NB4 (cell line): ENCODE data around the gene REXO1.

Experiments
- DNase-seq: peaks from one replicate; pipeline ENCODE4 v3.0.0; 2010; ENCODE audit warnings: low read depth
- H3K4me3 ChIP-seq: one replicate; pipeline ENCODE4 v1.5.1; 2011; ENCODE audit warnings: mild to moderate bottlenecking, low read depth, low read length, moderate library complexity
- CTCF ChIP-seq: IDR thresholded peaks from one replicate; pipeline ENCODE4 v1.5.1; 2012; ENCODE audit warnings: low read depth, low read length
- MAX ChIP-seq: IDR thresholded peaks from 2 replicates; pipeline ENCODE4 v1.6.1; 2011; ENCODE audit warnings: low read depth, low read length
- MYC ChIP-seq: IDR thresholded peaks from 2 replicates; pipeline ENCODE4 v1.6.1; 2011; ENCODE audit warnings: low read depth, low read length
- POLR2A ChIP-seq: IDR thresholded peaks from 2 replicates; pipeline ENCODE4 v1.6.1; 2011; ENCODE audit warnings: mild to moderate bottlenecking; ENCODE audit not compliant: insufficient read length; ENCODE audit errors: extremely low read depth

Gene REXO1

DNA sequence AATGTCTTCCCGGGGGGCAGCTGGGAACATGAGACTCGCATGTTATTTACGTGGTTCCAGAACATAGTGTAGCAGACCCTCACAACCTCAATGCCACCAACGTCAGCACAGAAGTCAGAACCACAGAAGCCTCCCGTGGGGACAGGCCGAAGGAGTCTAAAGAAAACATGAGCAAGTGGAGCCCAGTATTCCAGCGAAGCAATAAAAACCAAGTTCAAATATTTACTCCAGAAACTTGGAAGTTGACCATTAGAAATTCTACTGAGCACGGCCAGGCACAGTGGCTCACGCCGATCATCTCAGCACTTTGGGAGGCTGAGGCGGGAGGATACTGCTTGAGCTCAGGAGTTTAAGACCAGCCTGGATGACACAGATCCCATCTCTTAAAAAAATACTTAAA is 18.3 kb downstream of the REXO1 start:
- DNase-seq = no peak

DNA sequence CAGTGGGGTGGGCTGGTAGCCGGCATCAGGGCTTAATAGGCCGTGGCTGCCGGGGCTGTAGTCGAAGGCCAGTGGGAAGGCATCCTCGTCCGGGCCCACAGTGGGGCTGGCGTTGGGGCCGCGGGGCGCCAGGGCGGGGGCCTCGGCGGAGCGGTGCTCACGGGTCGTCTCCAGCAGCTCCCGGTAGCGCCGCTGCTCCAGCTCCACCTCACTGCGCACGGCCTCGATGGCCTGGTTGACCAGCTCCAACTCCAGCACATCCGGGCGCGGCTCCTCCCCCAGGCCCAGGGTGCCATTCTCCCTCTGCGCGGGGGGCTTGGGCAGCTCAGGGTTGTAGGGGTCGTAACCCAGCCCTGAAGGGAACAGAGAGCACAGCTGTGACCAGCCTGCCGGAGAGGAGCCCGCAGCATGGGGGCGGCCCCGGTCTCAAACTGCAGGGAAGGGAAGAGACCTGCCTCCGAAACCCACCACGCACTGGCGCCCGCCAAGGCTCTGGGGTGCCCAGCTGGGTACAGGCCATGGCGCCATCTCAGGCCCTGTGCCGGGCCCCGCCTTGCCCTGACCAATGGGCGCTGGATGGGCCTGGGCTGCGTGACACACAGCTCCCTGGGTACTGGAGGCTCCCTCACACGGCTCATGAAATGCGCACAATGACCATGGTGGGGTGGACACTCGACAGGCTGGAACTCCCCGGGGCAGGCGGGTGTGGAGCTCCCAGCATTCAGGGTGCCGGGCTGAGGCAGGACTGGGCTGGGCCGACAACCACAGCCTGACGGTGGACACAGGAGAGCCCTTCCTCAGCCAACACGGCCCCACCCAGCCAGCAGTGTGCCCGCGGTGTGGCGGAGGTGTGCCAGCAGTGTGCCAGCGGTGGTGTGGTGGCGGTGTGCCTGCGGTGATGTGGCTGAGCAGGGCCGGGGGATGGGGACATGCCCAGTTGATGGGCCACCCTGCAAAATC is 19.7 kb downstream of the REXO1 start:
- TF ChIP-seq MAX = no peak
- no peak for DNase-seq
- no peak overlapping the region for H3K4me3 ChIP-seq

More for the DNA sequence above, 18.3 kb downstream of the REXO1 start:
- no peak overlapping the region for H3K4me3 ChIP-seq
- TF ChIP-seq MYC (no peak), MAX (no peak), POLR2A (no peak), CTCF (no peak)

GRCh38 chr19:1827566-1828278 is 20.6 kb downstream of the REXO1 start:
- DNase-seq = no peak
- no peak overlapping the region for H3K4me3 ChIP-seq
- TF ChIP-seq POLR2A = no peak
- TF ChIP-seq CTCF = no peak
- TF ChIP-seq MAX = no peak
- no peak for TF ChIP-seq MYC

DNA sequence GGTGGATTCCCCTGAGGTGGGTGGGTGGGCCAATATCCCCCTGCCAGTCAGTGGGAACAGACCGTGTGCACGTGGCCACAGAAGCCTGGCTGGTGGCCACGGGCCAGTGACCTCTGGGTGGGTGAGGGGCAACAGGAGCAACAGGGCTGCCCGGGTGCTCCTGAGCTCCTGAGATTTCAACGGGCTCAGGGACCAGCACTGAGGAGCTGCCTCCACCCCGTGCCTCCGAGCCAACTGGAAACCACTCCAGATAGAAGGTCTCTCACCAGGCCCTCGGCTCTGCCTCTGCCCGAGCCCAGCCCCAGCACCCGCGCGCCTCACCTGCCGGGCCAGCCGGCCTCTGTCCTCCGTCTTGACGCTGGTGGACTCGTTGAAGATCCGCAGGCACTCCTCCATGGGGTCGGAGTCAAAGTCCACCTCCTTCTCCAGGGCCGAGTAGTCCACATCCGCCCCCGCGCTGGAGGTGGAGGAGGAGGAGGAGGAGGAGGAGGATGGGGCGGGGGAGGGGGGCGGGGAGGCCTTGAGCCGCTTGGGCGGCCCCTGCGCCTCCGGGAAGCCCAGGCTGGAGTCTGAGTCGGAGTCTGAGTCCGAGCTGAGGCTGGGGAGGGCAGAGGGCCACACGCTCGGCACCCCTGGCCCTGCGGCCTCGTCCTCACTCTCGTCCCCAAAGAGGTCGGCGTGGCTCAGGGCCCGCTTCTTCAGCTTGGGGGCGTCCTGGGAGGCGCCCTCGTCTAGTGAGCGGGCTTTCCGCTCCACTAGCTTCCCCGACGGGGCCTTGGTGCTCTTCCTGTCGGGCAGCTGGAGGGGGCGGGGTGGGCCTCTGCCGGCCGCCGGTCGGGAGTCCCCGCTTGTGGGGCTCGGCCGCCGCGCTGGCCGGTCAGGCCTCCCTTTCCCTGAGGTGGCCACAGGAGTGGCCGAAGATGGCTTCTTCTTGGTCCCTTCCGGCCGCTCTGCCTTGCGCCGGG is 21.4 kb downstream of the REXO1 start:
- no peak for DNase-seq
- H3K4me3 ChIP-seq = no peak overlapping the region
- TF ChIP-seq POLR2A = no peak
- TF ChIP-seq CTCF = no peak
- no peak for TF ChIP-seq MYC
- no peak for TF ChIP-seq MAX

DNA sequence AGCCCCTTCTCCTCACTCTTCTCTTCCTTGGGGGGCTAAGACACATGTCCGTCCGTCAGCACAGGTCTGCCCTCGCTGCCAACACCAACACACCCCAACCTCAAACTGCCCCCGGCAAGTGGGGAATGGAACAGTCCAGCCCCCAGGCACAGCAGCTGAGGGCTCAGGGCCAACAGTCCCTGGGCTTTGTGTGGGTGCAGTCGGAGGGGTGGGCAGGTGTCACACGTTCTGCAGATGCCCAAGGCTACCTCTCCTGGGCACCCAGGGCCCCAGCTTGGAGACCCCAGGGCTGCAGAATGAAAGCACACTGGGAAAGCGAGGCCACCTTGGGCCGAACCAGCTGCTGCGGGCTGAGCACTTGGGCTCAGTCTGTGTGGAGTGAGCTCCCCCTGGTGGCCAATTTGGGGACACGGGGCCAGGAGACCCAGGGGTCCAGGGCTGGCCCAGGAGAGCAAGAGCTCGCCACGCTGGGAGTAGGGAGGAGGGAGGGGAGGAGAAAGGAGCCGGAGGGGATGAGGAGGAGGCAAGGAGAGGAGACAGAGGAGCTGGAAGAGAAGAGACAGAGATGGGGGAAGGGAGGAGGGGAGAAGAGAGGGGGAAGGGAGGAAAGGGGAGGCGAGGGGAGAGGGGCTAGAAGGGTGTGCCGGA is 22.2 kb downstream of the REXO1 start:
- no peak for TF ChIP-seq POLR2A
- TF ChIP-seq CTCF = peak; percentile 67
- DNase-seq = peak; percentile 64
- no peak overlapping the region for H3K4me3 ChIP-seq
